ENCODE results near the gene AOC1.
A peak's percentile ranks its signal among the peaks of the same experiment; 100 is the strongest.
"Not testable (repeated sequence)": the region's sequence is repeated elsewhere in the genome, so short reads cannot be mapped to it uniquely, and the experiment has no call there.

Gene AOC1

GRCh38 chr7:150852371-150852905 lies at the start of gene AOC1:
Gene AOC1, plus strand, starts transcription at chr7:150852517. Its CDS starts 3,954 bp downstream, at chr7:150856471.
- Histone ChIP-seq H3K27ac (ENCODE audit: low read depth in 2 of 2, low read length in 2 of 2) (peak within 1 kb of the TSS; percentile 81 to 86), H3K27me3 (ENCODE audit: control insufficient read depth in 2 of 2, insufficient read depth in 2 of 2, low read length in 2 of 2) (no peaks in the 10 kb centered on the region)

GRCh38 chr7:150803161-150803860 lies 49.0 kb upstream of the AOC1 start:
- Histone ChIP-seq H3K9ac (ENCODE audit: low read depth in 1 of 2, low read length in 2 of 2) (peak overlapping the region; percentile 41 to 46), H3K4me1 (ENCODE audit: control insufficient read depth in 2 of 2, insufficient read depth in 2 of 2, low read length in 2 of 2) (peaks cover 22 to 32% of the 10 kb centered on the region in 2 donors), H3K9me3 (ENCODE audit: control insufficient read depth in 2 of 2, low read length in 2 of 2) (peaks cover 0 to 8% of the 10 kb centered on the region in 2 donors), H3K4me3 (ENCODE audit: low read length in 2 of 2) (peak overlapping the region in 1 of 2 donors; percentile 53), H3K36me3 (ENCODE audit: control insufficient read depth in 2 of 2, insufficient read depth in 2 of 2, low read length in 2 of 2) (peaks cover 19 to 28% of the 10 kb centered on the region in 2 donors), H3K27ac (ENCODE audit: low read depth in 2 of 2, low read length in 2 of 2) (peak overlapping the region; percentile 95 to 96), H3K27me3 (ENCODE audit: control insufficient read depth in 2 of 2, insufficient read depth in 2 of 2, low read length in 2 of 2) (no peaks in the 10 kb centered on the region)

More at GRCh38 chr7:150852371-150852905, at the start of gene AOC1:
- no peaks in the 10 kb centered on the region for H3K36me3 ChIP-seq (ENCODE audit: control insufficient read depth in 2 of 2, insufficient read depth in 2 of 2, low read length in 2 of 2)
- H3K9ac ChIP-seq (ENCODE audit: low read depth in 1 of 2, low read length in 2 of 2): peak within 1 kb of the TSS; percentile 74 to 77
- H3K9me3 ChIP-seq (ENCODE audit: control insufficient read depth in 2 of 2, low read length in 2 of 2): no peaks in the 10 kb centered on the region
- peaks cover 5 to 8% of the 10 kb centered on the region in 2 donors for H3K4me1 ChIP-seq (ENCODE audit: control insufficient read depth in 2 of 2, insufficient read depth in 2 of 2, low read length in 2 of 2)
- H3K4me3 ChIP-seq (ENCODE audit: low read length in 2 of 2): peak within 1 kb of the TSS; percentile 75 to 84

GRCh38 chr7:150804802-150805201 lies 47.5 kb upstream of the AOC1 start:
- no peaks in the 10 kb centered on the region for H3K27me3 ChIP-seq (ENCODE audit: control insufficient read depth in 2 of 2, insufficient read depth in 2 of 2, low read length in 2 of 2)
- no peak overlapping the region for H3K27ac ChIP-seq (ENCODE audit: low read depth in 2 of 2, low read length in 2 of 2)
- H3K4me3 ChIP-seq (ENCODE audit: low read length in 2 of 2): no peak overlapping the region
- peaks cover 19 to 28% of the 10 kb centered on the region in 2 donors for H3K36me3 ChIP-seq (ENCODE audit: control insufficient read depth in 2 of 2, insufficient read depth in 2 of 2, low read length in 2 of 2)
- H3K4me1 ChIP-seq (ENCODE audit: control insufficient read depth in 2 of 2, insufficient read depth in 2 of 2, low read length in 2 of 2): peaks cover 22 to 28% of the 10 kb centered on the region in 2 donors
- no peak overlapping the region for H3K9ac ChIP-seq (ENCODE audit: low read depth in 1 of 2, low read length in 2 of 2)
- peaks cover 0 to 8% of the 10 kb centered on the region in 2 donors for H3K9me3 ChIP-seq (ENCODE audit: control insufficient read depth in 2 of 2, low read length in 2 of 2)

GRCh38 chr7:150805864-150806263 lies 46.5 kb upstream of the AOC1 start:
- no peaks in the 10 kb centered on the region for H3K27me3 ChIP-seq (ENCODE audit: control insufficient read depth in 2 of 2, insufficient read depth in 2 of 2, low read length in 2 of 2)
- H3K27ac ChIP-seq (ENCODE audit: low read depth in 2 of 2, low read length in 2 of 2): no peak overlapping the region
- no peak overlapping the region for H3K9ac ChIP-seq (ENCODE audit: low read depth in 1 of 2, low read length in 2 of 2)
- peaks cover 19 to 28% of the 10 kb centered on the region in 2 donors for H3K36me3 ChIP-seq (ENCODE audit: control insufficient read depth in 2 of 2, insufficient read depth in 2 of 2, low read length in 2 of 2)
- peaks cover 22 to 28% of the 10 kb centered on the region in 2 donors for H3K4me1 ChIP-seq (ENCODE audit: control insufficient read depth in 2 of 2, insufficient read depth in 2 of 2, low read length in 2 of 2)
- peaks cover 0 to 8% of the 10 kb centered on the region in 2 donors for H3K9me3 ChIP-seq (ENCODE audit: control insufficient read depth in 2 of 2, low read length in 2 of 2)
- no peak overlapping the region for H3K4me3 ChIP-seq (ENCODE audit: low read length in 2 of 2)

- no peak overlapping the region for H3K27ac ChIP-seq (ENCODE audit: low read depth in 2 of 2, low read length in 2 of 2)
- H3K36me3 ChIP-seq (ENCODE audit: control insufficient read depth in 2 of 2, insufficient read depth in 2 of 2, low read length in 2 of 2): peaks cover 19 to 28% of the 10 kb centered on the region in 2 donors
- no peak overlapping the region for H3K4me3 ChIP-seq (ENCODE audit: low read length in 2 of 2)
- H3K9me3 ChIP-seq (ENCODE audit: control insufficient read depth in 2 of 2, low read length in 2 of 2): peaks cover 0 to 8% of the 10 kb centered on the region in 2 donors
- H3K4me1 ChIP-seq (ENCODE audit: control insufficient read depth in 2 of 2, insufficient read depth in 2 of 2, low read length in 2 of 2): peaks cover 22 to 26% of the 10 kb centered on the region in 2 donors
- no peak overlapping the region for H3K9ac ChIP-seq (ENCODE audit: low read depth in 1 of 2, low read length in 2 of 2)
- H3K27me3 ChIP-seq (ENCODE audit: control insufficient read depth in 2 of 2, insufficient read depth in 2 of 2, low read length in 2 of 2): no peaks in the 10 kb centered on the region
These were observed 45.9 kb upstream of the AOC1 start for GRCh38 chr7:150806454-150806853.

- no peak overlapping the region for H3K27ac ChIP-seq (ENCODE audit: low read depth in 2 of 2, low read length in 2 of 2)
- peaks cover 0 to 8% of the 10 kb centered on the region in 2 donors for H3K9me3 ChIP-seq (ENCODE audit: control insufficient read depth in 2 of 2, low read length in 2 of 2)
- H3K9ac ChIP-seq (ENCODE audit: low read depth in 1 of 2, low read length in 2 of 2): no peak overlapping the region
- H3K27me3 ChIP-seq (ENCODE audit: control insufficient read depth in 2 of 2, insufficient read depth in 2 of 2, low read length in 2 of 2): no peaks in the 10 kb centered on the region
- no peak overlapping the region for H3K4me3 ChIP-seq (ENCODE audit: low read length in 2 of 2)
- H3K36me3 ChIP-seq (ENCODE audit: control insufficient read depth in 2 of 2, insufficient read depth in 2 of 2, low read length in 2 of 2): peaks cover 19 to 28% of the 10 kb centered on the region in 2 donors
- H3K4me1 ChIP-seq (ENCODE audit: control insufficient read depth in 2 of 2, insufficient read depth in 2 of 2, low read length in 2 of 2): peaks cover 18 to 22% of the 10 kb centered on the region in 2 donors
These were observed 45.5 kb upstream of the AOC1 start for GRCh38 chr7:150806863-150807262.

- not testable (repeated sequence) for H3K27me3 ChIP-seq (ENCODE audit: control insufficient read depth in 2 of 2, insufficient read depth in 2 of 2, low read length in 2 of 2); H3K9me3 ChIP-seq (ENCODE audit: control insufficient read depth in 2 of 2, low read length in 2 of 2)
- H3K27ac ChIP-seq (ENCODE audit: low read depth in 2 of 2, low read length in 2 of 2): peak overlapping the region; percentile 68 to 72
- peak overlapping the region; percentile 1 to 32 for H3K9ac ChIP-seq (ENCODE audit: low read depth in 1 of 2, low read length in 2 of 2)
- H3K36me3 ChIP-seq (ENCODE audit: control insufficient read depth in 2 of 2, insufficient read depth in 2 of 2, low read length in 2 of 2): peaks cover 19 to 26% of the 10 kb centered on the region in 2 donors
- peaks cover 9 to 12% of the 10 kb centered on the region in 2 donors for H3K4me1 ChIP-seq (ENCODE audit: control insufficient read depth in 2 of 2, insufficient read depth in 2 of 2, low read length in 2 of 2)
- peak overlapping the region in 1 of 2 donors; percentile 54 for H3K4me3 ChIP-seq (ENCODE audit: low read length in 2 of 2)
These were observed 44.5 kb upstream of the AOC1 start for GRCh38 chr7:150807616-150808438.

GRCh38 chr7:150814328-150815001 lies 37.9 kb upstream of the AOC1 start:
- Histone ChIP-seq H3K9ac (ENCODE audit: low read depth in 1 of 2, low read length in 2 of 2) (no peak overlapping the region), H3K4me1 (ENCODE audit: control insufficient read depth in 2 of 2, insufficient read depth in 2 of 2, low read length in 2 of 2) (peaks cover 0 to 4% of the 10 kb centered on the region in 2 donors), H3K4me3 (ENCODE audit: low read length in 2 of 2) (no peak overlapping the region), H3K27ac (ENCODE audit: low read depth in 2 of 2, low read length in 2 of 2) (no peak overlapping the region), H3K27me3 (ENCODE audit: control insufficient read depth in 2 of 2, insufficient read depth in 2 of 2, low read length in 2 of 2) (no peaks in the 10 kb centered on the region), H3K9me3 (ENCODE audit: control insufficient read depth in 2 of 2, low read length in 2 of 2) (no peaks in the 10 kb centered on the region), H3K36me3 (ENCODE audit: control insufficient read depth in 2 of 2, insufficient read depth in 2 of 2, low read length in 2 of 2) (no peaks in the 10 kb centered on the region)

GRCh38 chr7:150818971-150819370 lies 33.3 kb upstream of the AOC1 start:
- H3K27me3 ChIP-seq (ENCODE audit: control insufficient read depth in 2 of 2, insufficient read depth in 2 of 2, low read length in 2 of 2): no peaks in the 10 kb centered on the region
- no peaks in the 10 kb centered on the region for H3K9me3 ChIP-seq (ENCODE audit: control insufficient read depth in 2 of 2, low read length in 2 of 2)
- no peaks in the 10 kb centered on the region for H3K36me3 ChIP-seq (ENCODE audit: control insufficient read depth in 2 of 2, insufficient read depth in 2 of 2, low read length in 2 of 2)
- H3K27ac ChIP-seq (ENCODE audit: low read depth in 2 of 2, low read length in 2 of 2): no peak overlapping the region
- H3K4me3 ChIP-seq (ENCODE audit: low read length in 2 of 2): no peak overlapping the region
- H3K4me1 ChIP-seq (ENCODE audit: control insufficient read depth in 2 of 2, insufficient read depth in 2 of 2, low read length in 2 of 2): peaks cover 0 to 4% of the 10 kb centered on the region in 2 donors
- no peak overlapping the region for H3K9ac ChIP-seq (ENCODE audit: low read depth in 1 of 2, low read length in 2 of 2)

Data from mucosa of rectum (tissue), 2 donors.